Measurements from ENCODE around the gene TTC23.

Gene TTC23

DNA sequence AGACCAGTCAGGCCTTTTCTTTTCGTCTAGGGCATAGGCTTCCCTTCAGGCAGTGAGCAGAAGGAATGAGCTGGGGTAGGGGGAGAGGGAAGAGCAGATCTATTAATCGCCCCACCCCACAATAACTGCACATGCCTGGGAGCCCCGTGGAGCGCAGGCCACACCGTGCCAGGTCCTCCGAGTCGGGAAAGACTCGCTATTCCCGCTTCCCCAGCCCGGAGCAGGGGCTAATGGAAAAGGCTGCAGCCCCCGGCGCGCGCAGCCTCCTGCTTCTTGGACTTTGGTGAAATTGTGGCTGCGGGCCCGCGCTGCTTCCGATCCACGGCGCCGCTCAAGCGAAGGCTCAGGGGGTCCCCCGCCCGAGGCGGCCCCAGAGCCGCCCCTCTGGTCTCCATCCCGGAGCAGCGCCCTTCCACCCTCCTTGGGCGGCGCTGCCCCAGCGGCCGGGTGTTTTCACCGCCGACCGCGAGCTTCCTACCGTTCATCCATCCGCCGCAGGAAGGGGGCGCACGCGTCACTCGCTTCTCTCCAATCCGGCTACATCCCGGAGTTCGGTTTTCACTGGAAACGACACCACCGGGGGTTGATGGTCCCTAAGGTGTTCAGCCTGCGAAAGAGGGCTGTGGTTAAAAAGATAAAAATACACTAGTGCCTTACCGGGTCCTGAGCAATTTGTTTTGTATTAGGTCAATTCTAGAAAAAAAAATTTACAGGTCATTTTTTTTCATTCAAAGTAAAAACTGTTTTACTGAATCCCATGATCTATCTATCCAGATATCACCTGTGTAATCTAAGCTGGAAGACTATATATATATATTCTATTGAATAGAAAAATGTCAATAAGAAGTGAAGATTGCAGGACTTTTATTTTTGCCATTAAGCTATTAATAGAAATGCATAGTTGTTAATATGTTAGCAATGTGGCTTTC lies 148.9 kb downstream of the TTC23 start:
- peak; percentile 73 for FAIRE-seq

DNA sequence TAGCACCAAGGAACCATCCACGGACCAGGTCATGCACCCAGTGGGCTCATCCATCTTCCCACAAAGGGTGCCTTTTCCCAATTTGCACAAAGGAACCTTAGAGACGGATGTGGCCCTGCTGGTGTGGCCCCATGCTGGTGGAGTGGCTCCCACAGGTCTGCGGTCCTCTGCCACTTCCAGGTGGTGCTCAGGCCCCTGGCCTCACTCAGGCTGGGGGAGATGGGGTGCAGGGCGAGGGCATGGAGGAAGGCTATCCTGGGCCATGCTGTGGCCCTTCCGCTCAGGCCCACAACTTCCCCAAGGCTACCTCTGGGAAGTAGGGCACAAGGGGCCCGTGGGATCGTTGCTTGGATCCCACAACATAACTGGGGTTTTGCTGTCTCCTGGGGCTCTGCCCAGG lies 149.7 kb downstream of the TTC23 start:
- no peak for FAIRE-seq

DNA sequence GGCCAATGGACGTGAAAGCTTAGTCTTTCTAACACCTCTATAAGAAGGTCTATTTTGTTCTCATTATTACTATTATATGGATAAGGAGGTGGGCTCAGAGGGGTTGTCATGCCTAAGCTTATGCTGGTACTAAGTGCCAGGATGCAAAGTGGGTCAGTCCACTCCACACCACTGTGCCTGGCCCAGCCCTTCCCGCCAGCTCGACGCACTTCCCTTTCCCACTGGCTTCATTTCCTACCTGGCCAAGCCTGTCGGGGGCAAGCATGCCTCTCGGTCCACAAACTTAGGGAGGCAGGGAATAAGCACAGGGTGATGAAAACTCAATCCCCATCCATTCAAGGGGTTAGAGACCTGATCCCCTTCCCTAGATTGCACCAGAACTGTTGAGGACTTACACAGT lies 150.4 kb downstream of the TTC23 start:
- FAIRE-seq = no peak

DNA sequence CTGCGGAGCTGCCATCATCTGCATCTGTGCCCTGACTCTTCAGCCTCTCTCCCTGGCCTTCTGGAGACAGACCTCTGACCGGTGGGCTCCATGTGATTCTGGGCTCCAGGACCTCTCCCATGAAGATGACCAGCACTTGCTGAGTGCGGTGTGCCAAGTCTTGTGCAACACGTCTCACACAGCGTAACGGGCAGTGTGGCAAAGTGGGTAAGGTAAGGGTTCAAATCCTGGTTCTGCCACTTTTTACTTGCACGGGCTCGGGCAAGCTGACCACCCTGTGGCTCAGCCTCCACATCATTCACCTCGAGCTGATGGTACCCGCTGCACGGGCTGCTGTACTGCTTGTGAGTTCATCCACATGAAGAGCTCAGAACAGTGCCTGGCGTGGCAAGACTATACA lies 151.0 kb downstream of the TTC23 start:
- FAIRE-seq = no peak

DNA sequence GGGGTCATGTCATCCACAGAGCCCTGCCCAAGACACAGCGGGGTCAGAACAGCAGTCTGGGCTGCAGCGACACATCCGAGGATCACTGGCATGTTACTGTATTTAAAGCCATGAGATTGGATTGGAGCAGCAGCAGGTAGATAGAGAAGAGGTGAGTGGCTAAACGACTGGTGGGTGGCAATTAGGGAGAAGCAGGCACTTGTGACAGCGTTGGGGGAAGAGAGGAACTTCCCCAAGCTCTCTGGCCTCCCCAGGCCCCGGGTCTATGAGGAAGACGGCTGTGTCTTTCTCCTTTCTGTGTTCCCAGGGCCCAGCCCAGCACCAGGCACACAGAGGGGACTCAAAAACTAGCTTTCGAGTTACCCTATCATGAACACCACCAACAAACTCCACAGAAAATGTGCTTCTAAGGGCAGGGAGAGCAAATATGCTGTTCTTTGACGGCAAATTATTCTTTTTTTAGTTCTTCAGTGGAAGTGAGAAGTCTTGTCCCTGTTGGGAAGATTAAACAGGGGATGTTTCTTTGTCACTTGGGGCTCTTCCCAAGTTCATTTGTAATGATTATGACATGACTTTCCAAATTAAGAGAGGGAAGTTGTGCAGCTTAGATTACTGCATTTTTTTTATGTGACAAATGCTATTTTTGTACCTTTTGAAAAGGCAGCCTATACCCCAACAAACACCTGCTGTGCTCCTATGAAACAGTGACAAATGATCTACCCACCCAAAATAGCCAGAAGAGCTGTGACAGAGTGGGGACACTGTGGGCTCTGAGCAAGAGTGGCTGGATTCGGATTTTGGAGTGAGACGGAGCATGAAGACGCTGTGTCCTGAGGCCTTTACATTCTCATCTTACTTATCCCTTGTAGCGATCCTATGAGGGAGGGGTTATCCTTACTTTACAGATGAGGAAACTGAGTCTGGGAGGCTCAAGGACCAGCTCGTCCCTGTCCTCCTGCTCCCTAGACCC lies 151.7 kb downstream of the TTC23 start:
- FAIRE-seq = no peak

DNA sequence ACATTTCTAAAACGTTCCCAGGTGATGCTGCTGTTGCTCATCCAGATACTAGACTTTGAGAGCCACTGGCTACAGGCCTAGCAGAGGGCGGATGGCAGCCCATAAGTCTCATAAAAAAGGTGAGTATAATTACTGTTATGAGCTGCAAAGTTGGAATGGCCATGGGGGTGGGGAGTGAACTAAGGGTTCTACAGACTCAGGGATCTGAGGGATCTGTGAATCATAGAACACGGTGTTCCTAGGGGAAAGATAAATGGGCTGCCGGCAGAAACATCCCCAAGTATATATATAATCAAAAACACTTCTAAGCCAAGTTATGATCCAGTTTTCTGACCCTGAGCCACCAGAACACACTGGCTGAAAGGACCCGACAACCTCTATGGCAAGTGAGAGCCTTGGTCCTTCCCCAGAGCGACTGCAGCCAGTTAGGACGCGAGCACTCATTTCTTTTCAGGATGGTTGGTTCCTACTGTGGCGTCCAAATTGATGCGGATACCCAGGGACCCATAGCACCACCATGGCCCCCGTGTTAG lies 152.4 kb downstream of the TTC23 start:
- FAIRE-seq = no peak

DNA sequence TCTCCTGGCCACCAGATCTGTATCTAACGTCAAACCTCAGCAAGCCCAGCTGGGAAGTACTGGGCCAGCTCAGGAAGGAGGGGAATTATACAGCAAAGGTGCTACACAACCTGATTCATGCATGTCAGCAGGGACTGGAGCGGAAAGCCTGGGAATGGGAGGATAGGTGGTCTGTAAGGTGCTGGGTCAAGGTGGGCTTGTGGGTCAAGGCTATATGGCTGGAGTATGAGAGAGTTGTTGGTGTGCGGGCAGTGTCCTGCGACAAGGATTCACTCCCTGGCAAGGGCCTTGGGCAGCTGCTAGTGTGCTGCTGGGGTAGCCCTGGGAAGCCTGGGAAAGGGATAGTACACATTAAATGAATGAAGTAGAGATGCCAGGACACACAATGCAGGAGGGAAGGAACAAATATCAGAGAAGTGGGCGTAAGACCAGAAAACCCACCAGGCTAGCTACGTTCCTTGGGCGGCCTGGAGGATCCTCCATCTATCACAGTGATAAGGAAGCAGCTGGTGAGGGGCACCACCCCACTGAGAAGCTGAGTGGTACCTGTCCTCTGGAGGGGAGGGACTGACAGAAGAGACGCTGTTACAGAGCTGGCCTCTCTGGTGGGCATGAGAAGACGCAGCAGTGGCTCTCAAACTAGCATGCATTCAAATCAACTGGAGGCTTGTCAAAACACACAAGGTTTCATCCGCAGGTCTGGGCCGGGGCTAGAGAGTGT lies 153.0 kb downstream of the TTC23 start:
- FAIRE-seq = no peak

DNA sequence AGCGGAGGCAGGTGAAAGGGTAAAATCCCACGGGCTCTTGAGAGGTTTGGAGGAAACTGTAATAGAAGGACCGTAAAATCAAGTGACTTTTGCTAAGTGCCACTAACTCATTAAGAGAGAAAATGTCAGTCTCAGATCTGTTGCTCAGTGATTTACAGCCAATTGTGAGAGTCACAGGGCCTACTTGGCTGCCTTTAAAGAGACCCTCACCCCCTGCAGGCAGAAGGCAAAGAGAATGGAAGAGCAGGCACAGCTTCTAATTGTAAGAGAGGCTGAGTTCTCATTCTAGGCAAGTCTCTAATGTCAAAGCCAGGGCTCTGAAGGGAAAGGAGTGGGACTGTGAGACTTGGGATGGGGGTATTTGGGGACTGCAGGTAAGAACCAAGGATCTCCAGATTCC lies 153.8 kb downstream of the TTC23 start:
- no peak for FAIRE-seq

DNA sequence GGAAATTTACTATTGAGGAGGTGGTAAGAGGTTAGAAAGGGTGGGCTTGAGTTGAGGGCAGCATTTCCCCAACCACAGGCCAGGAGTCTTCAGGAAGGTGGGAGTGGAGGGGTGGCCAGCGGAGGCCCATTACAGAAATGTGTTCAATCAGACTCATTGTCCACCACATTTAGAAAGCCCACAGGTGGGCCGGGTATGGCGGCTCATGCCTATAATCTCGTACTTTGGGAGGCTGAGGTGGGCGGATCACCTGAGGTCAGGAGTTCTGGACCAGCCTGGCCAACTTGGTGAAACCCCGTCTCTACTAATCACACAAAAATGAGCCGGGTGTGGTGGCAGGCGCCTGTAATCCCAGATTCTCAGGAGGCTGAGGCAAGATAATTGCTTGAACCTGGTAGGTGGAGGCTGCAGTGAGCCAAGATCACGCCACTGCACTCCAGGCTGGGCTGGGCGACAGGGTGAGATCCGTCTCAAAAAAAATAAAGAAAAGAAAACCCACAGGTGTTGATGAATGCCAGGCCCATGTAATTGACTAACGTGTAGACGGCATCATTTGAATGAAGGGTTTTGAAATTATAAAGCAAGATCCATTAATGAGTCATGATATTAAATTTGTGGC lies 156.7 kb downstream of the TTC23 start:
- FAIRE-seq = no peak

DNA sequence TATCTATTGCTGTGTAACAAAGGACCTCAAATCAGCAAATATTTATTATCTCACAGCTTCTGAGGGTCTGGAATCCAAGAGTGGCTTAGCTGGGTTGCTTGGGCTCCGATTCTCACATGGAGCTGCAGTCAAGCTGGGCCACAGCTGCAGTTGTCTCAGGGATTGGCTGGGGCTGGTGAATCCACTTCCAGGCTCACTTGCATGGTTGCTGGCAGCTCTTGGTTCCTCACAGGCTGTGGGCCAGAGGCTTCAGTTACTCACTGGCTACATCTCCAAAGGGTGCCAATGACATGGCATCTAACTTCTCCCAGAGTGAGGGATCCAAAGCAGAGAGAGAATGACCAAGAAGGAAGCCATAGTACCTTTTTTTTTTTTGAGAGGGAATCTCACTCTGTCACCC lies 158.4 kb downstream of the TTC23 start:
- FAIRE-seq = no peak

DNA sequence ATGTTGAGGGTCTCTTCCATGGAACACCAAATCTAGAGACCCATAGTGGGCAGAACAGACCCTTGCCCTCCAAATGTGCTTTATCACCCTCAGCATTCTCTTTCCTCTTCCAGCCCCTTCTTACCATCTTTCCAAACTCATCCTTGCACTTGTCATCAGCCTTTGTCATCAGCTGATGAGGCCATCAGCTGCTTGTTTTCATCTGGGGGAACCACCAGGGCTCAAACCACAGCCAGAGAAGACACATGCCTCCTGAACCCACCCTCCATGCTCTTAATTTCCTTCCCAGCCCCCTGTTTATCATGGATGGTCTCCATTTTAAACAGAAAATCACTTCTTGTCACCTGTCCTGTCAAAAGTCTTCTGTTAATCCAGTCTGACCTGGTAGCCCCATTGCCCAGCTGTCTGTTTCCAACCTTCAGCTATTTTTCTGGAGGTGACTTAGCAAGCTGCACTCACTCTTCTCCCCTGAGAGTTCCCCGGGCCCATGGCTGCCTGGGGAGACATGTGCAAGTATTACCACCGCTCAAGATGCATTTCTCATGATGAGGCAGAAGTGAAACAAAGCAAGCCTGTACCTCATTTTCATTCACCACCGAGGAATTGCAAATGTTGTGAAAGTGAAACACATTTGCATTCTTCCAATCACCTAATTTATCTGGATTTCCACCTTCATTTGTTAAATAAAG lies 159.2 kb downstream of the TTC23 start:
- no peak for FAIRE-seq

DNA sequence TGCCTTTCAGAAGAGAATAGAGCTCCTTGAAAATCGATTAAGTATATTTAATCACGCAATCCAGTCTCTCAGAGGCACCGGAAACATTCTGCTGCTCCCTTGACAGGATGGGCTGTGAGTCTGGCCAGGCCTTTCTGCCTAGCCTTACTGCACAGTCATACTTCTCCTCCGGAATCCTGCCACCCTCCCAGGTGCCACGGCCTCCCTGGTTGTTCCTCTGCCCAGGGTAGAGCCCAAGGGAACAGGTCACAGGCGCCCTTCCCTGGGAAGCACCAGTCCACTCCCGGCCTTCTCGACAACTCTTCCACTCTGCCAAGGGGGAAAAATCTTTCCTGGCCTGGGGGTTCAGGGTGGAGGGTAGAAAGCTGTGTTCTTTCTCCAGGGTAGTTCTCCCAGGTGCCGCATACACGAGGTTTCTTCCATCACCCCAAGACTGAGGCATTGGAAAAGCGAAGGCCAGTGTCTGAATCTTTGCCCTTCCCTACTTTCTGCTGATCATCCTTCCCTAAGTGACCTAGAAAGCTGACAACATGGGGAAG lies 161.9 kb downstream of the TTC23 start:
- no peak for FAIRE-seq

DNA sequence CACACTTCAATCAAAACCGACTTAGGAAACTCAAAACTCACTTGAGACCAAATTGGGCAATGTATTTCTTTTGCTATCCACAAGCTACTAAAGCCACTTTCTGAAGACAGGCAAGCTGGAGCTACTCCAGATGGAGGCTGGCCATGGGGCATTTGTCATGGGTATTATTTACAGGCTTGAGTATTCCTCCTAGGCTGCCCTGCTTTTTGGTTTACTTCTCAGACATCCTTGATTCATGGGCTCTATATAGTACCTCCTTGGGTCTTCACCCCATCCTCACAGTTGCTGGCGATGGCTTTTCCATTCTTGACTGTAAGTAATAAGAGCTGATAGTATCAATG lies 163.1 kb downstream of the TTC23 start:
- no peak for FAIRE-seq
